ENCODE measurements around the gene UNC93A.

UNC93A gene

DNA sequence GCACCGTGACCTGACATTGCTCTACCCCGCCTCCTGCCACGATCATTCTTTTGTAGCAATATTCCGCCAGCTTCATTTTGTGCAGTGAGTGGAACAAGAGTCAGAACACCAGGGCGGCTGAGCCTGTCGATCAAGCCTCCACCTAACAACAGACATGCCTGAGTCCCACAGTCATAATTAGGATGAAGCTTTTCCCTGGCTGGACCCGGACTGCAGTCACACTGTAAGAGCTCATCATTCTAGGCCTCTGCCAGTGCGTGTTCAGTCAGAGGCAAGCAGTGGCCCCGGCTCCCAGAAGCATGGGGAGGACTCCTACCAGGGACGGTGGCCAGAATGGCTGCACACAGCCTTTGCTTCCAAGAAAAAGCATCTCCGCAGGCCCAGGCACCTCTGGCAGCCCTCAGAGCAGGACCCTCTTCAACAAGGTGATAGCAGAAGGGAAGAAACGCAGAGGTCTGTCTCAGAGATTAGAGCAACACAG is 23.2 kb upstream of the UNC93A start:
- no peak for DNase-seq (ENCODE audit: low read depth)
- H3K4me3 ChIP-seq (ENCODE audit: low read depth, low read length): no peak overlapping the region
- TF ChIP-seq, protein P1, sequence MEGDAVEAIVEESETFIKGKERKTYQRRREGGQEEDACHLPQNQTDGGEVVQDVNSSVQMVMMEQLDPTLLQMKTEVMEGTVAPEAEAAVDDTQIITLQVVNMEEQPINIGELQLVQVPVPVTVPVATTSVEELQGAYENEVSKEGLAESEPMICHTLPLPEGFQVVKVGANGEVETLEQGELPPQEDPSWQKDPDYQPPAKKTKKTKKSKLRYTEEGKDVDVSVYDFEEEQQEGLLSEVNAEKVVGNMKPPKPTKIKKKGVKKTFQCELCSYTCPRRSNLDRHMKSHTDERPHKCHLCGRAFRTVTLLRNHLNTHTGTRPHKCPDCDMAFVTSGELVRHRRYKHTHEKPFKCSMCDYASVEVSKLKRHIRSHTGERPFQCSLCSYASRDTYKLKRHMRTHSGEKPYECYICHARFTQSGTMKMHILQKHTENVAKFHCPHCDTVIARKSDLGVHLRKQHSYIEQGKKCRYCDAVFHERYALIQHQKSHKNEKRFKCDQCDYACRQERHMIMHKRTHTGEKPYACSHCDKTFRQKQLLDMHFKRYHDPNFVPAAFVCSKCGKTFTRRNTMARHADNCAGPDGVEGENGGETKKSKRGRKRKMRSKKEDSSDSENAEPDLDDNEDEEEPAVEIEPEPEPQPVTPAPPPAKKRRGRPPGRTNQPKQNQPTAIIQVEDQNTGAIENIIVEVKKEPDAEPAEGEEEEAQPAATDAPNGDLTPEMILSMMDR (IDR thresholded peaks at IDR 0.05; ENCODE audit: insufficient read depth, low read depth, low read length, missing control alignments): no peak

DNA sequence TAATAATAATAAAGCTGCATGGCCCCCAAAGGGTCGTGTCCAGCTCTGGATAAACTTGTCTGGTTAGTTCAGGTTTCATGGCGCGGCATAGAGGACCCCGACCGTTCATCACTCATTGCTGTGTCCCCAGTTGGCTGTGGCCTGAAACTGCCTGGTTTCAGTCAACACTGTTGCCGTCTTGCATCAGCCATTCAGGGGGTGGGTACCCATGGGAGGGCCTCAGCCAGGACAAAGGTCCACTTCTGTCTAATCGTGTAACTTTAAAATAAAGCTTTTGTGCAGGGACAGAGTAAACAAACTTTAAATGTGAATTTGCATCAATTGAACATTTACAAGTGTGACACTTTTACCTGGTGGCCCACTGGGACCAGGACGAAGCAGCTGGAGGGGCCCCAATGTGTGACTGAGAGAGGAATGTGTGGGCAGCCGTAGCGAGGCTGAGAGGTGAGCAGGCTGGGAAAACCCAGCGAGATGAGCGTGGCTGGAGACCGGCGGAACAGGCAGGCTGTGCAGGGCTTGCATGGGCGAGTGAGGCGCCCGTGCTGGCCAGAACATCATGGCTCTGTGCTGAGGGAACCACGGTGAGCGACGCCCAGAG is 22.3 kb upstream of the UNC93A start:
- no peak for DNase-seq (ENCODE audit: low read depth)
- TF ChIP-seq, protein P1 (IDR thresholded peaks at IDR 0.05; ENCODE audit: insufficient read depth, low read depth, low read length, missing control alignments): no peak
- no peak overlapping the region for H3K4me3 ChIP-seq (ENCODE audit: low read depth, low read length)

DNA sequence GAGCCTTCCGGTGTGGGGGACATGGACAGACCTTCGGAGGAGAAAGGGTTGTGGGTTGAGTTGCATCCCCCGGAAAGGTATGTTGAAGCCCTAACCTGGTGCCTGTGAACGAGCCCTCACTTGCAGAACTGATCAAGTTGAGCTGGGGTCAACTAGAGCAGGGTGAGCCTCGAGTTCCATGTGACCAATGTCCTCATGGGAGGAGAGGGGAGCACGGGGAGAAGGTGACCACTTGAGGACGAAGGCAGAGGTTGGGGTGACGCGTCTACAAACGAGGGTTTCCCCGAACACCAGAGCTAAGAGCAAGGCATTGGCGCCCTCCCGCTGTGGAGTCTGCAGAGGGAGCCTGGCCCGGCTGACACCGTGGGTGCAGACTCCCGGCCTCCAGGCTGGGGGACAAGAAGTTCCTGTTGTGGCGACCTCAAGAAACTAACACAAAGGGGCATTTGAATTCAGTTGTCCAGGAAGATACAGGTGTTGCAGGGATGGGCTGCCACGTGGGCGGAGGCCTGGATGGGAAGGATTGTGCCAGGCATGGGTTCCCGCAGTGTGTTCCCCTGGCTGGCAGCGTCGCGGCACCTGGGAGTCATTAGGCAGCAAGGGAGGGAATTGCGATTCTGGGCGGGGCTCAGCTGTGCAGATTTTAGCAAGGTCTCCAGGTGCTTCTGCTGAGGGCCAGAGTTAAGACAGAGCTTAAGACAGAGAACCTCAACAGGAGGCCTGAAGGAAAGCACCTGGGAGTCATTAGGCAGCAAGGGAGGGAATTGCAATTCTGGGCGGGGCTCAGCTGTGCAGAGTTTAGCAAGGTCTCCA is 20.4 kb upstream of the UNC93A start:
- H3K4me3 ChIP-seq (ENCODE audit: low read depth, low read length): no peak overlapping the region
- TF ChIP-seq, protein P1 (IDR thresholded peaks at IDR 0.05; ENCODE audit: insufficient read depth, low read depth, low read length, missing control alignments): no peak
- DNase-seq (ENCODE audit: low read depth): no peak

DNA sequence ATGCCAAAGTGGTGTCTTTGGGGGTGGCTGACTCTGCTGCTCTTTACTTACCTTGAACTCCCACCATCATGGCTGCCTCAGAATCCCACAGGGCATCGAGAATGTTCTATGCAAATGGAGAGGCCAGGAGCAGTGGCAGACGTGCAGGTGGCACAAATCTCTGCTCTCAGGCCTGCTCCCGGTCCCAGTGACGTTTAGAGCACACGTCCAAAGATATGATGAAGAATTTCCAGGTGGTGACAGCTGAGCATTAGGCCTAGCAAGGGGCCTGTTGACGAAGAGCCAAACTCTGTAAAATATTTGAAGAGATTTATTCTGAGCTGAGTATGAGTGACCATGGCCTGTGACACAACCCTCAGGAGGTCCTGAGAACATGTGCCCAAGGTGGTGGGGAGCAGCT is 19.0 kb upstream of the UNC93A start:
- H3K4me3 ChIP-seq (ENCODE audit: low read depth, low read length): no peak overlapping the region
- TF ChIP-seq, protein P1 (IDR thresholded peaks at IDR 0.05; ENCODE audit: insufficient read depth, low read depth, low read length, missing control alignments): no peak
- no peak for DNase-seq (ENCODE audit: low read depth)

DNA sequence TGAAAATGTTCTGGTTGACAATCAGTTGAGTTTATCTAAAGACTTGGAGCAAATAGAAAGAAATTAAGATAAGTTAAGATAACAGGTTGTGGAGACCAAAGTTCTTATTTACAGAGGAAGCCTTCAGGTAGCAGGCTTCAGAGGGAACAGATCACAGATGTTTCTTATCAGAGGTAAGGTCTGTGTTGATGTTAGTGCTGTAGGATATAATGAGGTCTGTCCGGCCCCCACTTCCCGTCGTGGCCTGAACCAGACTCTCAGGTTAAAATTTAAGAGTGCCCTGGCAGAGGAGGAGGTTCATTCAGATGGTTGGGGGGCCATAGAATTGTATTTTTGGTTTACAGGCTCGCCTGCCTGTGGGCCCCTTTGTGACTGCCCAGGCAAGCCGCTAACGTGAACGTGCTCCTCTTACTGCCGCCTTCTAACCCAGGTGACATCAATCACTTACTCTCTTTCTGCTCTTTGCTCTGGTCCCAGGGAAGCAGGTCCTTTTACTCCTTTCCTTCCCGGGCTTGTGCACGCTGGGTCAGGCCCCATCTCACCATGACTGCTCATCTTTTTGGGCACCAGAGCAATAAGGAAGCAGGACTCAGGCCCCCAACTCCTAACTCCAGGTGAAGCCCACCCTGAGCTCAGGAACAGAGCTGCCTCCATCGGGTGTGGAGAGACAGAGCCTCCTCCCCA is 18.3 kb upstream of the UNC93A start:
- no peak overlapping the region for H3K4me3 ChIP-seq (ENCODE audit: low read depth, low read length)
- DNase-seq (ENCODE audit: low read depth): no peak
- TF ChIP-seq, protein P1 (IDR thresholded peaks at IDR 0.05; ENCODE audit: insufficient read depth, low read depth, low read length, missing control alignments): no peak

DNA sequence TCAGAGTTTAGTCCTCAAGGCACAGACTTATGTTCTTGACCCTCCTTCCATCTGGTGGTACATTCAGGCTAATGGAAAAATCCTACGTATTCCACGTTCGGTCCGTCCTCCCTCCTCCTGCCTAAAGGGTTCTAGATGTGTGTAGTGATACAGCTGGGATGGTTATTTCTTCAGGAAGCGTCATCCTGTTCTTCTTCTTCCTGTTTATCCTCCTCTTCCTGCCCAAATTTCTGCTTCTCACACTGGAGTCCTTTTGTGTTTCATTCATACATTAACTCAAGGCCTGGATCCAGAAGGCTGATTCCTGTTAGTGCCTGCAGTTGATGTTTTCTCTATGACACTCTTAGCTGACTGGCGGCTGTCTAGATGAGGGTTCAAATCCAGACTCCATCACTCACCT is 16.8 kb upstream of the UNC93A start:
- TF ChIP-seq, protein P1 (IDR thresholded peaks at IDR 0.05; ENCODE audit: insufficient read depth, low read depth, low read length, missing control alignments): no peak
- H3K4me3 ChIP-seq (ENCODE audit: low read depth, low read length): no peak overlapping the region
- DNase-seq (ENCODE audit: low read depth): no peak

Measured in GM12865 (cell line).